ENCODE measurements around the gene CALML5. TPM values are rescaled to one million over a fixed set of nuclear protein-coding genes. Genes with fewer than 3 reads are reported as not detected.

The CALML5 gene
- total RNA-seq, 1 experiment from 2014 or later, result not detected

DNA sequence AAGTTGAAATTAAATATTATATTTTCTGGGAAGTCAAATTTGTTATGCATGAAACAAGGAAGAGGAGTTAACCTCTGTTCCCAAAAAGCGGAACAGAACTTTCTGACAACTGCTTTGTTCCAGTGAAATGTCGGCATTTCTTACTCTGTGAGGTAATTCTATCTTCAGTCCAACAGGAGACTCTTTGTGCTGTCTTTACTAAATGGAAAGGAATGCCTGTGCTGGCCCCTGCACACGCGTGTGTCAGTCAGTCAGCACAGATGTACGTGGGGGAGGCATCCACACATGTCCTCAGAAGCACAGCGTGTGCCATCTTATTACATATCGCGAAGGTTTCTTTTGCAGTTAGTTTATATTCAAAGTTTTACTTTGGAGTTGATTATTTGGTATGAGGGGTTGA is 49.5 kb downstream of the CALML5 start:
- peaks cover 41% of the 10 kb centered on the region for H3K36me3 Mint-ChIP-seq (ENCODE audit: insufficient read depth, unreplicated experiment)

DNA sequence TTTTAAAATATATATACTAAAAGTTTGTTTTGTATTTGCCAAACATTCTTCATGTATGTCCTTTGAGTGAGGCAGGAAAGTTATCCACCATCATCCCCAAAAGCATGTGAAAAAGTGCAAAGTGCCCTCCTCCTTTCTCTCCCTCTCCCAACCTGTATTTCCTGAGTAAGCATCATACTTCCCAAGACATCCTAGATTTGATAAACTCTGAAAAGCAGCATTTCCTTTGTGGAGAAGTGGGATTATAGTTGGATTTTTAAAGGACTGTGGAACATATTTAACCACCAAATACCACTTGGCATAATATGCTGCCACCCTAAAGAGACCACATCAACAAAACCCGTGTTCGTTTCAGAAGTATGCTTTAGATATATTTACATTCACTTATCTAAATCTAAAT is 50.1 kb downstream of the CALML5 start:
- POLR2A ChIA-PET, result interaction anchor here (3.3 kb wide), 1 partner anchor 135 kb away, joined by 31 read pairs; no protein-coding TSS in a partner anchor
- H3K27me3 Mint-ChIP-seq (ENCODE audit: insufficient read depth, unreplicated experiment), result no peaks in the 10 kb centered on the region
- TF ChIP-seq, protein P1, sequence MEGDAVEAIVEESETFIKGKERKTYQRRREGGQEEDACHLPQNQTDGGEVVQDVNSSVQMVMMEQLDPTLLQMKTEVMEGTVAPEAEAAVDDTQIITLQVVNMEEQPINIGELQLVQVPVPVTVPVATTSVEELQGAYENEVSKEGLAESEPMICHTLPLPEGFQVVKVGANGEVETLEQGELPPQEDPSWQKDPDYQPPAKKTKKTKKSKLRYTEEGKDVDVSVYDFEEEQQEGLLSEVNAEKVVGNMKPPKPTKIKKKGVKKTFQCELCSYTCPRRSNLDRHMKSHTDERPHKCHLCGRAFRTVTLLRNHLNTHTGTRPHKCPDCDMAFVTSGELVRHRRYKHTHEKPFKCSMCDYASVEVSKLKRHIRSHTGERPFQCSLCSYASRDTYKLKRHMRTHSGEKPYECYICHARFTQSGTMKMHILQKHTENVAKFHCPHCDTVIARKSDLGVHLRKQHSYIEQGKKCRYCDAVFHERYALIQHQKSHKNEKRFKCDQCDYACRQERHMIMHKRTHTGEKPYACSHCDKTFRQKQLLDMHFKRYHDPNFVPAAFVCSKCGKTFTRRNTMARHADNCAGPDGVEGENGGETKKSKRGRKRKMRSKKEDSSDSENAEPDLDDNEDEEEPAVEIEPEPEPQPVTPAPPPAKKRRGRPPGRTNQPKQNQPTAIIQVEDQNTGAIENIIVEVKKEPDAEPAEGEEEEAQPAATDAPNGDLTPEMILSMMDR (IDR thresholded peaks at IDR 0.05; ENCODE audit: unreplicated experiment), result no peak
- DNase-seq (ENCODE audit: unreplicated experiment), result no peak
- H3K36me3 Mint-ChIP-seq (ENCODE audit: insufficient read depth, unreplicated experiment), result peaks cover 35% of the 10 kb centered on the region
- CTCF ChIA-PET, result no interaction called here
- intact Hi-C loops (cut with micrococcal nuclease), result loop anchor here (5.0 kb wide), 1 partner anchor 98 kb away; no protein-coding TSS in a partner anchor
- peak overlapping the region; percentile 81 for H3K4me3 Mint-ChIP-seq (ENCODE audit: unreplicated experiment)
- peak overlapping the region; percentile 89 for H3K27ac Mint-ChIP-seq (ENCODE audit: low read depth, unreplicated experiment)
- H3K4me1 Mint-ChIP-seq (ENCODE audit: insufficient read depth, unreplicated experiment), result peaks cover 28% of the 10 kb centered on the region
- H3K9me3 Mint-ChIP-seq (ENCODE audit: unreplicated experiment), result no peaks in the 10 kb centered on the region
- BruUV-seq (replicated peaks), result no TSS peak

More for the DNA sequence above, 49.5 kb downstream of the CALML5 start:
- TF ChIP-seq, protein P1 (IDR thresholded peaks at IDR 0.05; ENCODE audit: unreplicated experiment), result no peak
- intact Hi-C loops (cut with micrococcal nuclease), result loop anchor here (5.0 kb wide), 1 partner anchor 97 kb away; no protein-coding TSS in a partner anchor
- BruUV-seq (replicated peaks), result no TSS peak
- Mint-ChIP-seq H3K4me1 (ENCODE audit: insufficient read depth, unreplicated experiment) (peaks cover 22% of the 10 kb centered on the region), H3K4me3 (ENCODE audit: unreplicated experiment) (peak overlapping the region; percentile 81), H3K27me3 (ENCODE audit: insufficient read depth, unreplicated experiment) (no peaks in the 10 kb centered on the region), H3K9me3 (ENCODE audit: unreplicated experiment) (no peaks in the 10 kb centered on the region), H3K27ac (ENCODE audit: low read depth, unreplicated experiment) (peak overlapping the region; percentile 89)
- ChIA-PET CTCF (interaction anchor here (0.7 to 1.7 kb wide), 2 partner anchors 164 to 173 kb away, joined by 3 to 4 read pairs; no protein-coding TSS in a partner anchor), POLR2A (interaction anchor here (0.7 to 2.8 kb wide), 13 partner anchors 14 to 215 kb away, joined by 3 to 9 read pairs (median 4); no protein-coding TSS in a partner anchor)
- peak; percentile 57 for DNase-seq (ENCODE audit: unreplicated experiment)

Other genes with a start within 250 kb of the CALML5 start
- not detected in 2 replicates for gene UCN3, start 134.6 kb downstream of the CALML5 start, total RNA-seq (2022)
- gene TUBAL3, start 94.7 kb downstream of the CALML5 start, total RNA-seq (2022), result 0.22 and 0.44 TPM in 2 replicates
- gene NET1, start 87.0 kb downstream of the CALML5 start, total RNA-seq (2022), result 32.3 and 40.3 TPM in 2 replicates
- gene CALML3, start 25.4 kb upstream of the CALML5 start, total RNA-seq (2022), result 0.25 and 0.75 TPM in 2 replicates
- gene ASB13, start 167.0 kb upstream of the CALML5 start, total RNA-seq (2022), result 16.3 and 20.7 TPM in 2 replicates
- 93.4 and 123 TPM in 2 replicates for gene TASOR2, start 185.3 kb upstream of the CALML5 start, total RNA-seq (2022)

Measured in MCF 10A (cell line).